Measurements from ENCODE around the gene ARHGEF38.

The ARHGEF38 gene

GRCh38 chr4:105707782-105708180, 155.4 kb downstream of the ARHGEF38 start:
- no peak for DNase-seq (ENCODE audit: extremely low spot score)
- CTCF ChIA-PET = interaction anchor here (0.8 to 4.3 kb wide), 3 partner anchors 8 to 187 kb away, joined by 5 to 20 read pairs (median 6); no protein-coding TSS in a partner anchor
- no peak for TF ChIP-seq CTCF (IDR thresholded peaks at IDR 0.05; ENCODE audit: control extremely low read depth, extremely low read depth, low read depth, missing control alignments)
- POLR2A ChIA-PET = no interaction called here

- peak; percentile 83 for DNase-seq (ENCODE audit: extremely low spot score)
- TF ChIP-seq CTCF (IDR thresholded peaks at IDR 0.05; ENCODE audit: control extremely low read depth, extremely low read depth, low read depth, missing control alignments) = no peak
- CTCF ChIA-PET = interaction anchor here (0.8 to 4.3 kb wide), 3 partner anchors 9 to 188 kb away, joined by 5 to 20 read pairs (median 6); no protein-coding TSS in a partner anchor
- POLR2A ChIA-PET = no interaction called here
Measured at GRCh38 chr4:105708181-105709080, 156.0 kb downstream of the ARHGEF38 start, which contains the start of the genes GSTCD and INTS12. Gene GSTCD, plus strand, starts transcription at chr4:105708784. Its CDS starts 8,830 bp downstream, at chr4:105717614. Gene INTS12, minus strand, starts transcription at chr4:105708689. Its CDS starts 8,684 bp downstream, at chr4:105700005.

- no peak for TF ChIP-seq CTCF (IDR thresholded peaks at IDR 0.05; ENCODE audit: control extremely low read depth, extremely low read depth, low read depth, missing control alignments)
- no peak for DNase-seq (ENCODE audit: extremely low spot score)
- CTCF ChIA-PET = interaction anchor here (1.2 to 4.3 kb wide), 3 partner anchors 26 to 189 kb away, joined by 3 to 20 read pairs (median 6); no protein-coding TSS in a partner anchor
- POLR2A ChIA-PET = no interaction called here
Measured at GRCh38 chr4:105709081-105709450, 156.6 kb downstream of the ARHGEF38 start.

GRCh38 chr4:105710012-105710600, 157.7 kb downstream of the ARHGEF38 start:
- CTCF ChIA-PET = interaction anchor here (0.8 to 4.3 kb wide), 6 partner anchors 9 to 237 kb away, joined by 3 to 20 read pairs (median 3); partner anchors contain the start of gene PPA2
- no peak for TF ChIP-seq CTCF (IDR thresholded peaks at IDR 0.05; ENCODE audit: control extremely low read depth, extremely low read depth, low read depth, missing control alignments)
- DNase-seq (ENCODE audit: extremely low spot score) = no peak
- POLR2A ChIA-PET = interaction anchor here (0.7 kb wide), 1 partner anchor 80 kb away, joined by 10 read pairs; no protein-coding TSS in a partner anchor

- TF ChIP-seq CTCF (IDR thresholded peaks at IDR 0.05; ENCODE audit: control extremely low read depth, extremely low read depth, low read depth, missing control alignments) = no peak
- DNase-seq (ENCODE audit: extremely low spot score) = no peak
- ChIA-PET POLR2A (no interaction called here), CTCF (interaction anchor here (0.8 to 4.3 kb wide), 4 partner anchors 8 to 190 kb away, joined by 3 to 20 read pairs (median 3); no protein-coding TSS in a partner anchor)
Measured at GRCh38 chr4:105710678-105711077, 158.3 kb downstream of the ARHGEF38 start.

- DNase-seq (ENCODE audit: extremely low spot score) = no peak
- ChIA-PET CTCF (interaction anchor here (1.0 to 3.4 kb wide), 3 partner anchors 11 to 239 kb away, joined by 3 to 21 read pairs (median 4); partner anchors contain the start of gene PPA2), POLR2A (no interaction called here)
- no peak for TF ChIP-seq CTCF (IDR thresholded peaks at IDR 0.05; ENCODE audit: control extremely low read depth, extremely low read depth, low read depth, missing control alignments)
Measured at GRCh38 chr4:105712766-105713165, 160.3 kb downstream of the ARHGEF38 start.

All from GM10248 (cell line).